HepG2 (cell line): ENCODE data around the gene PAQR5. TPM values are rescaled to one million over a fixed set of nuclear protein-coding genes. Genes with fewer than 3 reads are reported as not detected.

Experiments
- ATAC-seq: fragments of 200-7000 bp; cut with Tn5 transposase; 3 replicates; pipeline ENCODE4 v1.9.1; 2020; ENCODE audit warnings: mild to moderate bottlenecking, moderate library complexity
- BruUV-seq: library from RNA; stranded (reverse); fragments of 400-500 nt; replicated peaks from 2 replicates; lab custom pipeline; 2021; lab: Mats Ljungman, UMichigan
- CTCF ChIA-PET: fragments of 300-600 bp; formaldehyde crosslinking; extraction: SDS; loops from one replicate; lab custom pipeline; 2021; ENCODE audit warnings: low total read pairs, inconsistent platforms, low intra/inter-chr PET ratio; lab: Yijun Ruan, JAX
- POLR2A ChIA-PET: fragments of 350-600 bp; sonication (Branson Sonifier 250); formaldehyde crosslinking; loops from one replicate; lab custom pipeline; 2020; ENCODE audit warnings: antibody characterized with exemption, inconsistent platforms; lab: Yijun Ruan, JAX
- DNase-seq: peaks from one replicate; pipeline ENCODE4 v3.0.0-alpha.2; 2015; ENCODE audit warnings: low spot score
- FAIRE-seq: peaks from 3 replicates; lab custom pipeline; 2011; peaks lifted over from hg19 to GRCh38; lab: Jason Lieb, UNC
- H2AFZ ChIP-seq: one replicate; pipeline ENCODE4 v1.6.1; 2011; ENCODE audit warnings: low read length, inconsistent platforms
- H3K27ac ChIP-seq: fragments of 300-600 bp; 3 replicates; pipeline ENCODE4 v1.8.0; 2011; ENCODE audit warnings: mixed run types, mild to moderate bottlenecking, mixed read lengths, low read length, inconsistent platforms; ENCODE audit not compliant: insufficient read depth; ENCODE audit errors: extremely low read length
- H3K27me3 ChIP-seq, 2 experiments: fragments of 200-600 bp in 1 of 2; 2 replicates in 1 of 2; 3 replicates in 1 of 2; pipeline versions ENCODE4 v1.6.0 to v1.8.0; 2011; ENCODE audit warnings: low read length in 2 of 2, mild to moderate bottlenecking in 2 of 2, moderate library complexity in 2 of 2, inconsistent platforms in 1 of 2; ENCODE audit not compliant: insufficient read depth in 2 of 2, control insufficient read depth in 1 of 2
- H3K36me3 ChIP-seq, 2 experiments: fragments of 200-600 bp in 1 of 2; replicated peaks in 1 of 2; 2 replicates in 1 of 2; 3 replicates in 1 of 2; pipeline versions ENCODE4 v1.5.1 to v1.8.0; 2011; ENCODE audit warnings: low read length in 2 of 2, inconsistent platforms in 1 of 2; ENCODE audit not compliant: insufficient read depth in 2 of 2, control insufficient read depth in 1 of 2
- H3K4me1 ChIP-seq: 2 replicates; pipeline ENCODE4 v1.5.1; 2012; ENCODE audit warnings: low read length, inconsistent platforms; ENCODE audit not compliant: insufficient read depth
- H3K4me2 ChIP-seq: 2 replicates; pipeline ENCODE4 v1.6.0; 2011; ENCODE audit warnings: low read depth, low read length, inconsistent platforms
- H3K4me3 ChIP-seq, 3 experiments: fragments of 200-600 bp in 1 of 3; sonication (generic), shearing (Covaris generic) in 1 of 3; replicated peaks in 1 of 3; 2 replicates each; pipeline ENCODE4 v1.5.1; 2011 to 2016; ENCODE audit warnings: low read length in 3 of 3, inconsistent platforms in 2 of 3, low read depth in 2 of 3, mild to moderate bottlenecking in 2 of 3, control low read depth in 1 of 3, mixed read lengths in 1 of 3; ENCODE audit not compliant: insufficient read depth in 1 of 3
- H3K79me2 ChIP-seq: one replicate; pipeline ENCODE4 v1.6.1; 2011; ENCODE audit warnings: low read length, inconsistent platforms; ENCODE audit not compliant: insufficient read depth
- H3K9ac ChIP-seq: 2 replicates; pipeline ENCODE4 v1.6.0; 2011; ENCODE audit warnings: mild to moderate bottlenecking, low read depth, low read length, inconsistent platforms; ENCODE audit not compliant: insufficient read depth
- H3K9me3 ChIP-seq: 2 replicates; pipeline ENCODE4 v1.5.1; 2012; ENCODE audit warnings: mild to moderate bottlenecking, low read length
- H4K20me1 ChIP-seq: 2 replicates; pipeline ENCODE4 v1.6.0; 2011; ENCODE audit warnings: inconsistent platforms, mild to moderate bottlenecking, low read length, moderate library complexity; ENCODE audit not compliant: insufficient read depth
- MAFF ChIP-seq: IDR thresholded peaks from 2 replicates; pipeline ENCODE4 v1.6.1; 2011; ENCODE audit warnings: low read depth, low read length, improper control_type of control experiment
- MAFK ChIP-seq, 2 experiments: IDR thresholded peaks in 1 of 2; conservative IDR thresholded peaks in 1 of 2; 2 replicates each; pipeline ENCODE4 v1.6.1; 2011; ENCODE audit warnings: improper control_type of control experiment in 2 of 2, low read length in 2 of 2
- PHF5A ChIP-seq: IDR thresholded peaks from one replicate; pipeline ENCODE4 v1.6.1; 2018; ENCODE audit warnings: low read depth, missing genetic modification reagents; ENCODE audit not compliant: unreplicated experiment
- ZFP36L2 ChIP-seq: sonication (generic); formaldehyde crosslinking; IDR thresholded peaks from 2 replicates; pipeline ENCODE4 v1.4.0; 2020; ENCODE audit warnings: missing genetic modification reagents
- WGBS: methylation state at CpG from one replicate; pipeline ENCODE4 v1.1.6; 2017; ENCODE audit warnings: low lambda C conversion rate; 5-methylcytosine and 5-hydroxymethylcytosine counted together
- in situ Hi-C: cut with HindIII; loops from 2 replicates; pipeline ENCODE4 v1.10.0; 2017; ENCODE audit warnings: low pct_unique_long_range_greater_than_20kb; ENCODE audit not compliant: extremely low pct_ligation_motif_present
- intact Hi-C: fragments of 100-400 bp; cut with micrococcal nuclease; formaldehyde crosslinking; loops from one replicate; pipeline ENCODE4 v1.10.0; 2022; ENCODE audit not compliant: unreplicated experiment
- polyA plus RNA-seq, 8 experiments: library from polyadenylated mRNA; depleted of rRNA in 3 of 8; stranded (reverse) in 7 of 8; unstranded in 1 of 8; fragments of >200 nt; fragmentation: Illumina TruSeq in 4 of 8; extraction: Trizol in 4 of 8; gene quantifications; 2 replicates each; pipeline versions ENCODE4 v1.2.1 to v1.2.3, GENCODE V29; 2011 to 2016; ENCODE audit warnings: low read depth in 4 of 8, missing spikeins in 1 of 8, mixed read lengths in 1 of 8; ENCODE audit not compliant: insufficient read depth in 1 of 8
- total RNA-seq, 5 experiments: library from RNA; depleted of rRNA; stranded (reverse); fragments of >200 nt; fragmentation: Illumina TruSeq; extraction: Trizol; gene quantifications; 2 replicates each; pipeline ENCODE4 v1.2.3, GENCODE V29; 2016; ENCODE audit warnings: low read depth in 1 of 5
- TF ChIP-seq, protein P1 (sequence below): sonication (generic); formaldehyde crosslinking; IDR thresholded peaks from 2 replicates; pipeline ENCODE4 v1.9.0; 2021; ENCODE audit warnings: missing genetic modification reagents, borderline replicate concordance

PAQR5 gene
- total and polyA plus RNA-seq, 2 of the 13 experiments (the other 11 are each of a cell fraction or from before 2014, with no cell fraction given): 0.53 to 1.3 TPM

DNA sequence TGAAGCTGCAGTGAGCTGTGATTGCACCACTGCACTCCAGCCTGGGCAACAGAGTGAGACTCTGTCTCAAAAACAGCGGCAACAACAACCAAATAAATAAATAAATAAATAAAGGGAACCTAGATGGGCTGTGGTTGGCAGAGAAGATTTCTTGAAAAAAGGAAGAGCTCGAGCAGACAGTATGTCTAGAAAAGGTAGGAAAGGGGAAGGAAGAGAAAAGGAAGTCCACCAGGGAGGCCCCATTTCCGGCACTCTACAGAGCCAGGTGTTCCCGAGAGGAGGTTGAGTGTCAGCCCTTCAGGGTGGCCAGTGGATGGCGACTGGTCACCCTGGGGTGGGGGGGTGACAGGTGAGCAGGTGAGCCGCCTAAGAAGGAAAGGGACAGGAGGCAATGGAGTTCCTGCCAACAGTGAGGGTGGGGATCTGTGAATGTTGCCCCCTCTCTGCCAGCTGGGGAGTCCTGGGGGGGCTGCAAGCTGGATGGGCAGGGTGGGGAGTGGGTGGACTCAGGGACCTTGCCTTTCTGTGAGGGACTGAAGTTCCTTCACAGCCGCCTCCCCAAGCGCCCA is 14.8 kb downstream of the PAQR5 start (continued):
- TF ChIP-seq, protein P1, sequence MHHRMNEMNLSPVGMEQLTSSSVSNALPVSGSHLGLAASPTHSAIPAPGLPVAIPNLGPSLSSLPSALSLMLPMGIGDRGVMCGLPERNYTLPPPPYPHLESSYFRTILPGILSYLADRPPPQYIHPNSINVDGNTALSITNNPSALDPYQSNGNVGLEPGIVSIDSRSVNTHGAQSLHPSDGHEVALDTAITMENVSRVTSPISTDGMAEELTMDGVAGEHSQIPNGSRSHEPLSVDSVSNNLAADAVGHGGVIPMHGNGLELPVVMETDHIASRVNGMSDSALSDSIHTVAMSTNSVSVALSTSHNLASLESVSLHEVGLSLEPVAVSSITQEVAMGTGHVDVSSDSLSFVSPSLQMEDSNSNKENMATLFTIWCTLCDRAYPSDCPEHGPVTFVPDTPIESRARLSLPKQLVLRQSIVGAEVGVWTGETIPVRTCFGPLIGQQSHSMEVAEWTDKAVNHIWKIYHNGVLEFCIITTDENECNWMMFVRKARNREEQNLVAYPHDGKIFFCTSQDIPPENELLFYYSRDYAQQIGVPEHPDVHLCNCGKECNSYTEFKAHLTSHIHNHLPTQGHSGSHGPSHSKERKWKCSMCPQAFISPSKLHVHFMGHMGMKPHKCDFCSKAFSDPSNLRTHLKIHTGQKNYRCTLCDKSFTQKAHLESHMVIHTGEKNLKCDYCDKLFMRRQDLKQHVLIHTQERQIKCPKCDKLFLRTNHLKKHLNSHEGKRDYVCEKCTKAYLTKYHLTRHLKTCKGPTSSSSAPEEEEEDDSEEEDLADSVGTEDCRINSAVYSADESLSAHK (CRISPR knock-in tag): no peak

DNA sequence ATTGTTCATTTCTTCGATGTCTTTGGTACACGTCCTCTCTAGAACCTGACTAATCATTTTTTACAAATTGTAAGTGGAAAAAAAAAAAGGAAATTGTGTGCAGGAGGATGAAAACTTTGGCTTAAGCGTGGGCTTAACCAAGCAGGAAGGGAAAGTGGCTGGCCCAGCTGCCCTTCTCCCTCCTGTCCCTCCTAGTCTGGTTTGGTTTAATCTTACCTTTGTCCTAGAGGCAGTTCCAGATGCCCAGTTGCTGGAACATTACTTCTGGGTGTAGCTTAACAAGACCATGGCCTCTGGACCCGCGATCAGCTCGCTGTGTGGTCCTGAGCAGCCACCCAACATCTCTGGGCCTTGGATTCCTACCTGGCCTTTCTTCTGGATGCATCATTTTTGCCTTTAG is 15.4 kb downstream of the PAQR5 start:
- in situ Hi-C loops: no loop called here
- DNase-seq (no peak), ATAC-seq (no peak), FAIRE-seq (no peak)
- no TSS peak for BruUV-seq
- no peaks in the 10 kb centered on the region for H4K20me1 ChIP-seq
- H3K79me2 ChIP-seq: no peaks in the 10 kb centered on the region
- ChIA-PET POLR2A (no interaction called here), CTCF (no interaction called here)
- WGBS: 51% methylated on average over 6 of the region's 6 CpGs
- intact Hi-C loops: no loop called here
- H2AFZ ChIP-seq: no peak overlapping the region
- no peak overlapping the region for H3K4me2 ChIP-seq
- no peak overlapping the region for H3K4me3 ChIP-seq
- no peak overlapping the region for H3K9ac ChIP-seq
- H3K4me1 ChIP-seq: no peaks in the 10 kb centered on the region
- no peaks in the 10 kb centered on the region for H3K9me3 ChIP-seq
- H3K27ac ChIP-seq: no peak overlapping the region
- H3K36me3 ChIP-seq: no peaks in the 10 kb centered on the region
- H3K27me3 ChIP-seq: peaks cover 2 to 21% of the 10 kb centered on the region in 2 experiments; a peak in 4 of 5 replicates
- TF ChIP-seq ZFP36L2 (CRISPR knock-in tag): no peak
- TF ChIP-seq MAFK (conservative IDR thresholded peaks at IDR 0.05 in 1 of 2, IDR thresholded peaks at IDR 0.05 in 1 of 2; ENCODE audit: low read length in 2 of 2): peak in 1 of 2 experiments; percentile 12; a peak in 1 of 4 replicates
- TF ChIP-seq PHF5A (CRISPR knock-in tag): no peak
- TF ChIP-seq MAFF: 0 out of 2 replicates have a peak, but pooled peaks have one; percentile 7
